Calu3 (cell line): ENCODE data around the gene SH3BGRL3. TPM values are rescaled to one million over a fixed set of nuclear protein-coding genes. Genes with fewer than 3 reads are reported as not detected.

Source experiments
- BruUV-seq: library from RNA; stranded (reverse); fragments of 400-500 nt; replicated peaks from 2 replicates; lab custom pipeline; 2021; lab: Mats Ljungman, UMichigan
- CTCF ChIA-PET: fragments of 300-600 bp; sonication (Branson Sonifier 250); formaldehyde crosslinking; loops from one replicate; lab custom pipeline; 2022; ENCODE audit warnings: antibody characterized with exemption; lab: Charles Lee
- DNase-seq: peaks from one replicate; pipeline ENCODE4 v3.0.0; 2022
- H3K27ac Mint-ChIP-seq: one replicate; pipeline ENCODE4 v1.8.0; 2022; ENCODE audit warnings: mixed read lengths; ENCODE audit not compliant: unreplicated experiment
- H3K27me3 Mint-ChIP-seq: one replicate; pipeline ENCODE4 v1.8.0; 2022; ENCODE audit warnings: mixed read lengths; ENCODE audit not compliant: unreplicated experiment
- H3K36me3 Mint-ChIP-seq: one replicate; pipeline ENCODE4 v1.8.0; 2022; ENCODE audit warnings: mild to moderate bottlenecking, moderate library complexity, mixed read lengths; ENCODE audit not compliant: insufficient read depth, unreplicated experiment
- H3K4me1 Mint-ChIP-seq: one replicate; pipeline ENCODE4 v1.8.0; 2022; ENCODE audit warnings: mild to moderate bottlenecking, low read depth, mixed read lengths; ENCODE audit not compliant: unreplicated experiment
- H3K4me3 Mint-ChIP-seq: one replicate; pipeline ENCODE4 v1.8.0; 2022; ENCODE audit warnings: mild to moderate bottlenecking, low read depth, moderate library complexity, mixed read lengths; ENCODE audit not compliant: unreplicated experiment
- H3K9me3 Mint-ChIP-seq: one replicate; pipeline ENCODE4 v1.8.0; 2022; ENCODE audit warnings: low read depth, mixed read lengths; ENCODE audit not compliant: unreplicated experiment
- intact Hi-C: fragments of 100-400 bp; cut with micrococcal nuclease; formaldehyde crosslinking; loops from one replicate; pipeline ENCODE4 v1.10.0; 2022; ENCODE audit not compliant: unreplicated experiment
- total RNA-seq: library from RNA; stranded (reverse); gene quantifications from 2 replicates; pipeline ENCODE4 v1.2.3, GENCODE V29; 2022
- TF ChIP-seq, protein P1 (sequence below): fragments of 200-600 bp; IDR thresholded peaks from one replicate; pipeline ENCODE4 v1.8.0; 2022; ENCODE audit warnings: antibody characterized with exemption; ENCODE audit not compliant: unreplicated experiment

SH3BGRL3 gene
- total RNA-seq, 1 experiment from 2014 or later, result 74.6 TPM

DNA sequence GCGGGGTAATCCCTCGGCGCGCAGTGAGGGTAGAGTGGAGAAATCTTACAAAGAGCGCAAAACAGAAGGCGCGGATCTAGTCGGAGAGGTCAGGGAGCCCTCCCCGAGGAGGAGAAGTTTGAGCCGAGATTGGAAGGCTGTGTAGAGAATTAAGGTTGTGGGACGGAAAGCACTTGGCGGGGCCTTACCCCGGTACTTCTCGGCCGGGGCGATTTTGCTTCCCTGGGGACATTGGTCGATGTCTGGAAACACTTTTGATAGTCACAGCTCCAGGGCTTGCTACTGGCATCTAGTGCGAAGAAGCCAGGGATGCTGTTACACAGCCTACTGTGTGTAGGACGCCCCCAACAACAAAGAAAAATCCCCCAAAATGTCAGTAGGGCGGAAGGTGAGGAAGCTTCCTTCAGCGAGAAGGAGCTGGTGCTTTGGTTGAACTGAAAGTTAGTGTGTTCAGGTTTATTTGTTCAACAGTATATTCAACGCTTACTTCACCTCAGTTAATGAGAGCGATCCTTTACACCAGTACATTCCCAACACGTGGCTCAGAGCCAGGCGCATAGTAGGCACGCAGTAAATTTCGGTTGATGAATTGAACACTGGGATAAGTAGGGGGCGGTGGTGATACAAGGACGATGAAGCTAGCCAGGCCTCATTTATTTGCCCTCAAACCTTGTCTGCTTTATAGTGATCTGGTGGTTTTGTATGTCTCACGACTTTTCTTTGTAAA is 45.1 kb upstream of the SH3BGRL3 start:
- DNase-seq, result peak; percentile 11
- H3K36me3 Mint-ChIP-seq, result peaks cover 23% of the 10 kb centered on the region
- H3K27ac Mint-ChIP-seq, result peak overlapping the region; percentile 92
- BruUV-seq, result TSS peak; percentile 28
- H3K4me1 Mint-ChIP-seq, result peaks cover 33% of the 10 kb centered on the region
- H3K4me3 Mint-ChIP-seq, result peak overlapping the region; percentile 93
- TF ChIP-seq, protein P1, sequence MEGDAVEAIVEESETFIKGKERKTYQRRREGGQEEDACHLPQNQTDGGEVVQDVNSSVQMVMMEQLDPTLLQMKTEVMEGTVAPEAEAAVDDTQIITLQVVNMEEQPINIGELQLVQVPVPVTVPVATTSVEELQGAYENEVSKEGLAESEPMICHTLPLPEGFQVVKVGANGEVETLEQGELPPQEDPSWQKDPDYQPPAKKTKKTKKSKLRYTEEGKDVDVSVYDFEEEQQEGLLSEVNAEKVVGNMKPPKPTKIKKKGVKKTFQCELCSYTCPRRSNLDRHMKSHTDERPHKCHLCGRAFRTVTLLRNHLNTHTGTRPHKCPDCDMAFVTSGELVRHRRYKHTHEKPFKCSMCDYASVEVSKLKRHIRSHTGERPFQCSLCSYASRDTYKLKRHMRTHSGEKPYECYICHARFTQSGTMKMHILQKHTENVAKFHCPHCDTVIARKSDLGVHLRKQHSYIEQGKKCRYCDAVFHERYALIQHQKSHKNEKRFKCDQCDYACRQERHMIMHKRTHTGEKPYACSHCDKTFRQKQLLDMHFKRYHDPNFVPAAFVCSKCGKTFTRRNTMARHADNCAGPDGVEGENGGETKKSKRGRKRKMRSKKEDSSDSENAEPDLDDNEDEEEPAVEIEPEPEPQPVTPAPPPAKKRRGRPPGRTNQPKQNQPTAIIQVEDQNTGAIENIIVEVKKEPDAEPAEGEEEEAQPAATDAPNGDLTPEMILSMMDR, result no peak
- intact Hi-C loops, result no loop called here
- CTCF ChIA-PET, result interaction anchor here (0.8 to 2.1 kb wide), 9 partner anchors 11 to 198 kb away, joined by 3 to 20 read pairs (median 4); partner anchors contain the start of genes CATSPER4, CNKSR1 and ZNF593
- no peaks in the 10 kb centered on the region for H3K9me3 Mint-ChIP-seq
- no peaks in the 10 kb centered on the region for H3K27me3 Mint-ChIP-seq

DNA sequence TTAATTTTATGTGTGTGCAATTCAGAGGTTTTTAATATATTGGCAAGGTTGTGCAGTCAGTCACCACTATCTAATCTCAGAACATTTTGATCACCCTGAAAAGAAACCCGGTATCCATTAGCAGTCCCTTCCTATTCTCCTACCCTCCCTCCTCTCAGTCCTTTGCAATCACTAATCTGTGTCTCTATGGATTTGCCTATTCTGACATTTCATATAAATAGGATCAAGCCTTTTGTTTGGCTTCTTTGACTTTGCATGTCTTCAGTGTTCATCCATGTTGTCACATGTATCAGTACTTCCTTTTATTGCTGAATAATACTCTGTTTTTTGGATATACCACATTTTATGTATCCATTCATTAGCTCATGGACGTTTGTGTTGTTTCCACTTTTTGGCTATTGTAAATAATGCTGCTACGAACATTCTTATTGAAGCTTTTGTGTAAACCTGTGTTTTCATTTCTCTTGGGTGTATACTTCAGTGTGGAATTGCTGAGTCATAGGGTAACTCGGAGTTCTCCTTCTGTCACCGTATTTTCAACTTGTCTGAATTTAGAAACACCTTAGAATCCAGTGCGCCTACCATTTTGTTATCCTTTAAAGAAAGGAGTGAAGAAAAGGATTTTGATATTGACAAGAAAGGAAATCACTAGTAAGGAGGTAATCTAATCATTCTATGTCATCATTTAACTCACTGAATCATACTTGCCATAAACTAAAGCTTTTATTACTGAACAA is 42.5 kb upstream of the SH3BGRL3 start:
- Mint-ChIP-seq H3K4me1 (peaks cover 33% of the 10 kb centered on the region), H3K27me3 (no peaks in the 10 kb centered on the region), H3K27ac (peak overlapping the region; percentile 64), H3K9me3 (no peaks in the 10 kb centered on the region), H3K36me3 (peaks cover 23% of the 10 kb centered on the region), H3K4me3 (peak overlapping the region; percentile 34)
- CTCF ChIA-PET, result no interaction called here
- DNase-seq, result no peak
- BruUV-seq, result no TSS peak
- TF ChIP-seq, protein P1, result no peak
- intact Hi-C loops, result no loop called here

DNA sequence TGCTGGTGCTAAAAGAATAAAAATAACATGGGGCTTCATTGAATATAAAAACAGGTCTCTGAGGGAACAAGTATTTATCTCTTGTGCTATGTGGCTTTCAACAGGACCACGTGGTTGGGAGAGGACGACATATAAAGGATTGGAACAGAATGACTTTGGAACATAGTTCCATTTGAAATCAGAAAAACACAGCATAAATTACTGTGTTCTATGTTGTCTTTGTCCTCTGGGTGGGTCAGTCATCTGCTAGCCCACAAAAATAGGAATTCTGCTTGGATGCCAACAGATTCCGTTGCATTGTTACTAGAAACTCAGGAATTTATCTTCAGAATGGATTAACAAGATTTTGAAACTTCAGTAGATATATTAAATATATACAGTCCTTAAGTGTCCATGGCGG is 40.0 kb upstream of the SH3BGRL3 start:
- H3K4me1 Mint-ChIP-seq, result peaks cover 25% of the 10 kb centered on the region
- no peak overlapping the region for H3K27ac Mint-ChIP-seq
- CTCF ChIA-PET, result no interaction called here
- intact Hi-C loops, result no loop called here
- BruUV-seq, result no TSS peak
- H3K36me3 Mint-ChIP-seq, result peaks cover 18% of the 10 kb centered on the region
- TF ChIP-seq, protein P1, result no peak
- H3K9me3 Mint-ChIP-seq, result no peaks in the 10 kb centered on the region
- no peak for DNase-seq
- H3K27me3 Mint-ChIP-seq, result no peaks in the 10 kb centered on the region
- H3K4me3 Mint-ChIP-seq, result no peak overlapping the region

DNA sequence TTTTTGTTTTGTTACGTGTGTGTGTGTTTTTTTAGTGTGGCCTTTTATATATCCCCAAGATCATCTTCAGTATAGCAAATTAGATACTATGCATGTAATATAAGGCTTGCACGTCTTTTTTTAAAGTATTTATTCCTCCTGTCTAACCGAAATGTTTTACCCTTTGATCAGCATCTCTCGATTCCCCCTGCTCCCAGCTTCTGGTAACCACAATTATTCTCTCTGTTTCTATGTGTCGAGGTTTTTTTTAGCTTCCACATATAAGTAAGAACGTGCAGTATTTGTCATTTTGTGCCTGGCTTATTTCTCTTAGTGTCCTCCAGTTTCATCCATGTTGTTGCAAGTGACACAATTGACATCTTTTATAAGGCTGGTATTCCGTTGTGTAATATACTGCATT is 27.2 kb upstream of the SH3BGRL3 start:
- Mint-ChIP-seq H3K9me3 (no peaks in the 10 kb centered on the region), H3K36me3 (peaks cover 14% of the 10 kb centered on the region), H3K4me3 (no peak overlapping the region), H3K4me1 (no peaks in the 10 kb centered on the region), H3K27me3 (no peaks in the 10 kb centered on the region), H3K27ac (no peak overlapping the region)
- TF ChIP-seq, protein P1, result no peak
- CTCF ChIA-PET, result no interaction called here
- no peak for DNase-seq
- BruUV-seq, result no TSS peak
- intact Hi-C loops, result no loop called here
